Aorta (tissue), 5 donors: ENCODE measurements around the gene ZNF581. TPM values are rescaled to one million over a fixed set of nuclear protein-coding genes. Genes with fewer than 3 reads are reported as not detected.
A peak's percentile ranks its signal among the peaks of the same experiment; 100 is the strongest.

Experiments used
- ATAC-seq: fragments of 200-7000 bp; cut with Tn5 transposase; one replicate; pipeline ENCODE4 v1.9.1; 2022; ENCODE audit warnings: moderate library complexity; ENCODE audit not compliant: low FRiP score
- DNase-seq, 2 donors: peaks; one replicate each; pipeline ENCODE4 v3.0.0-alpha.2; 2020
- H3K27ac ChIP-seq, 2 donors: one replicate each; pipeline ENCODE4 v1.5.1; 2013; ENCODE audit warnings: low read length in 2 of 2, mild to moderate bottlenecking in 2 of 2, moderate library complexity in 2 of 2, control low read depth in 1 of 2, inconsistent platforms in 1 of 2, low read depth in 1 of 2
- H3K27me3 ChIP-seq, 2 donors: one replicate each; pipeline ENCODE4 v1.6.1; 2013; ENCODE audit warnings: control low read depth in 1 of 2, low read length in 1 of 2, mild to moderate bottlenecking in 1 of 2, moderate library complexity in 1 of 2; ENCODE audit not compliant: insufficient read depth in 2 of 2, control insufficient read depth in 1 of 2
- H3K36me3 ChIP-seq, 2 donors: one replicate each; pipeline ENCODE4 v1.6.1; 2013; ENCODE audit warnings: control low read depth in 1 of 2, low read length in 1 of 2, mild to moderate bottlenecking in 1 of 2; ENCODE audit not compliant: insufficient read depth in 2 of 2, control insufficient read depth in 1 of 2
- H3K4me1 ChIP-seq, 2 donors: one replicate each; pipeline ENCODE4 v1.6.1; 2013; ENCODE audit warnings: low read length in 2 of 2, control low read depth in 1 of 2, mild to moderate bottlenecking in 1 of 2, moderate library complexity in 1 of 2; ENCODE audit not compliant: insufficient read depth in 2 of 2, control insufficient read depth in 1 of 2
- H3K4me3 ChIP-seq, 2 donors: one replicate each; pipeline ENCODE4 v1.5.1; 2013; ENCODE audit warnings: low read length in 2 of 2, control low read depth in 1 of 2, mild to moderate bottlenecking in 1 of 2
- H3K9me3 ChIP-seq: one replicate; pipeline ENCODE4 v1.6.1; 2013; ENCODE audit warnings: mild to moderate bottlenecking, low read length; ENCODE audit not compliant: control insufficient read depth
- WGBS, 2 donors: extraction: QIAGEN DNeasy Blood & Tissue Kit; methylation state at CpG; one replicate each; pipeline ENCODE4 v1.1.7; 2013; 5-methylcytosine and 5-hydroxymethylcytosine counted together
- intact Hi-C, 2 donors: fragments of 100-400 bp; cut with DNase I; formaldehyde crosslinking; loops; one replicate each; pipeline versions ENCODE4 v1.14.2 to v1.15.0; 2022
- polyA plus RNA-seq, 2 donors: library from polyadenylated mRNA; stranded (reverse); fragments of 200-250 nt; gene quantifications; one replicate each; pipeline ENCODE4 v1.2.3, GENCODE V29; 2013
- total RNA-seq, 2 donors: library from RNA; stranded (reverse); fragmentation: NEBNext Ultra II Directional; extraction: Animal tissue kit (Norgen Biotek cat#: 25700); gene quantifications; one replicate each; pipeline ENCODE4 v1.2.1, GENCODE V29; 2021
- donor health status: healthy with polysubstance abuse.
- donor health status: Bipolar disorder and iron deficiency.
- donor health status: DM: no; HTN: no; CAD: no.
- donor health status: DM: no; HTN: no; CAD: no.
- donor health status: DM: yes; HTN: yes; CAD: no.

The ZNF581 gene
- total and polyA plus RNA-seq, 4 donors: 11.0 to 23.8 (median 17.6) TPM

DNA sequence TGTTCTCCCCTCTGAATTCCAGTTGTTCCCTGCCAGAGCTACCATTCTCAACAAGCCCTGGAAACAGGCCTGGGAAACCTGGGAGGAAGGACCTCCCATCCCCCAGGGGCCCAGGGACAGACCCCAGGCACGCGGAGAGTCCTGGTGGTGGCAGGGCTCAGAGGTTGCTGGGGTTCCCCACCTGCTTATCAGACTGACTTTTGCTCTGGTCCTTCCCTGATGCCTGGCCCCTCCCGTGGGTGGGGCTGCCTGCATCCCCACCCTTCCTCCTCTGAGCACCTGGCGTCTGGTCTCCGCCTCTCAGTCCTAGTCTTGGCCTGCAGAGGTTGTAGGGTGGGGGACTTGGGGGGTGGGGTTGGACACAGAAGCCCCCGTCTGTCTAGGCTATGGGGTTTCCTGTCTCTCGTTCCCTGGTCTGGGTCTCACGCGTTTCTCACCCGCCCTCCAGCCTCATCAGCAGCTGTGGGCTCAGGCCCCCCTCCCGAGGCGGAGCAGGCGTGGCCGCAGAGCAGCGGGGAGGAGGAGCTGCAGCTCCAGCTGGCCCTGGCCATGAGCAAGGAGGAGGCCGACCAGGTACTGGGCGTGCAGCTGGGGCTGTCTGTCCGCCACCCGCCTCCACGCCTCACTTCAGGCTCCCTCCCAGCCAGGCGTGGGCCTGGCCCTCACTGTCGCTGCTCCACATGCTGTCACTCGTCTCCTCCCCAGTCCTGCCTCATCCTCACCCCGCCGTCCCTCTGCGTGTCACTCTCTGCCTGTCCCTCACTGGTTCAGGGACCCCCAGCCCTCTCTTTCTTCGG is 45.2 kb downstream of the ZNF581 start:
- H3K4me3 ChIP-seq: no peak overlapping the region
- no peaks in the 10 kb centered on the region for H3K4me1 ChIP-seq
- H3K27ac ChIP-seq: no peak overlapping the region
- H3K36me3 ChIP-seq: peaks cover 0 to 19% of the 10 kb centered on the region in 2 donors
- WGBS, 2 donors: 78 to 79% methylated on average over 27 of the region's 27 CpGs
- DNase-seq: peak; percentile 33 to 61
- no peak for ATAC-seq
- no peaks in the 10 kb centered on the region for H3K27me3 ChIP-seq
- no peaks in the 10 kb centered on the region for H3K9me3 ChIP-seq
- intact Hi-C loops: no loop called here

DNA sequence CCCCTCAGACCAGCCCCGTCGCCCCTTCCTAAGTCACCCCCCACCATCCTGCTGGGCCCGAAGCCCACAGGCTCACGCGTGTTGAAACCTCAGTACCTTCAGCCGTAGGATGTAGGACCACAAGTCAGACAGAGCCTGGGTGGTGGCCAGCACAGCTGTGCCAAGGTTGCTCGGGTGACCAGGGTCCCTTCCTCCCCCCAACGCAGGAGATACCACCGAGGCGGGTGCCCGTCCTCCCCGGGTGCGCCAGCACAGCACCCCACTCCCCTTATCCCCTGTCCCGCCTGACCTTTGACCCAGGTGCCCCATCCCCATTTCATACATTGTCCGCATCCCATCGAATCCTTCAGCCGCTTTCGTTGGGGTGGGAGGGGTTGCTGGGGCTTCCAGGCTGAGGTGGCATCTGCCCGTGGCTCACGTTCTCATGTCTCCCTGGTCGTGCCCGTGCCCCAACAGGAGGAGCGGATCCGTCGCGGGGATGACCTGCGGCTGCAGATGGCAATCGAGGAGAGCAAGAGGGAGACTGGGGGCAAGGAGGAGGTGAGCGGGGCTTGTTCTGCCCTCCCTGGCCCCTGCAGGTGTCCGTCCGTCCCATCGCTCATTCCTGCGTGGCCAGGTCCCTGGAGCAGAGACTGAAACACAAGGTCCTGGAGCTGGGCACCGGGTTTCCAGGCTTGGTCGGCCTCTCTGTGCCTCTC is 46.1 kb downstream of the ZNF581 start:
- no peaks in the 10 kb centered on the region for H3K4me1 ChIP-seq
- 92 to 93% methylated on average over 35 of the region's 35 CpGs for WGBS, 2 donors
- H3K27me3 ChIP-seq: no peaks in the 10 kb centered on the region
- H3K27ac ChIP-seq: no peak overlapping the region
- no peak overlapping the region for H3K4me3 ChIP-seq
- no peaks in the 10 kb centered on the region for H3K9me3 ChIP-seq
- DNase-seq (peak; percentile 33 to 70), ATAC-seq (no peak)
- peaks cover 0 to 19% of the 10 kb centered on the region in 2 donors for H3K36me3 ChIP-seq
- intact Hi-C loops: no loop called here

DNA sequence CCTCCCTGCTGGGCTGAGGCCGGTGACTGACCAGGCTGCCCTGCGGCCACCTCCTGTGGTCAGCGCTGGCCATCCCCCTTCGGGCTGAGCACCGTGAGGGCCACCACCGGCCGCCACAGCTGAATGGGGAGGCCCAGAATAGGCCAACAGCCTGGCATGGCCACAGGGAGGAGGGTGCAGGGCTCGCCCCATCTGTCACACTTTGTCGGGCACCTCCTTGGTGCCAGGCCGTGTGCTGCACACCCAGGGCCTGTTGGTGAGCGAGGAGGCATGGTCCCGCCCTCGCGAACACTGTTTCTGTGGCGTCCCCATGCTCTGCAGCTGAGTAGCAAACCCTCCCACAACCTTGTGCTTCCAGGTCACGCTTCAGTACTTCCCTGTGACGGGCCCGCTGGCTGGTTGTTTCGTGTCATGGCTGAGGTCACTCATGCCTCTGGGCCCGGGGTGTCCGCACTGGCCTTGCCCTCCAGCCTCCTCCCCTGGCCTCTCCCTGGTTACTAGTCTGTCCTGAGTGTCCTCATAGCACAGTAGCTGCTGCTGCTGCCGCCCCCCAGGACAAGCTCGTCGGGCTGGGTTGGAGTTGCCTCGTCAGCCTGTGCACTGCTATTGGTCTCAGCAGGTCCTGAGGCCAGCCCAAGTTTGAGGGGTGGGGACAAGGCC is 46.8 kb downstream of the ZNF581 start:
- Histone ChIP-seq H3K27ac (no peak overlapping the region), H3K4me3 (no peak overlapping the region), H3K36me3 (peaks cover 3 to 19% of the 10 kb centered on the region in 2 donors), H3K27me3 (no peaks in the 10 kb centered on the region), H3K9me3 (no peaks in the 10 kb centered on the region), H3K4me1 (no peaks in the 10 kb centered on the region)
- intact Hi-C loops: no loop called here
- DNase-seq (no peak), ATAC-seq (no peak)
- 92 to 94% methylated on average over 25 of the region's 25 CpGs for WGBS, 2 donors

DNA sequence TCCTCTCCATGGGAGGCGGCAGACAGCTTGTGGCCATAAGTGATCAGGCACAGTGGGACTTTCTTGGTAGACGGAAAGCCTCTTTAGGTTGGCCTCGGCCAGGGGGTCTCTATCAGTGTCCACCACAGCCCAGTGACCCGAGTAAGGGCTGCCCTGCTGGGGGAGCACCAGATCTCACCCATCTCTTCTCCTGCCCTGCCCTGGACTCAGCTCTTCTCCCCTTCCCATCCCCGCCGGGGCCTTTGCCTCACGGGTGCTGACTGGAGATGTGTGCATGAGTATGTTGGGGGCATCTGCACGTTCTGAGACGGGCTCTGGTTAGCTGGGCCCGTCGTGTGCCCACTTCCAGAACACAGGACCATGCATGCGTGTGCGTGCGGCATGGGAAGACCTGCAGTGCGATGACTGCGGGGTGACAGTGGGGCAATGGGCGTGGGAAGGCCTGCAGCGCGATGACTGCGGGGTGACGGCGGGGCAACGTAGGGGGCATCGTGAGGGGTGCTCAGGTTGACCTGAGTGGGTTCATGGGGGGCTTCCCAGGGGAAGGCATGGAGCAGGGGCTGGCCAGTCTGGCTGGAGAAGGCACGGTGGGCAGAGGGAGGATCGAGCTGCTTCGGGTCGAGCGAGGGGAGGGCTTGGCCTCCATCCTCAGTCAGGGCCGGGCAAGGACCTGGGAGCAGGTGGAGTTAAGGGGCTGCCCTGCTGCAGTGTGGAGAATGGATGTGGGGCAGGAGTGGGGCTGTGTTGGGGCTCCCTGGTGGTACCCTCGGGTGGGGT is 47.5 kb downstream of the ZNF581 start:
- H3K4me3 ChIP-seq: no peak overlapping the region
- 93% methylated on average over 31 of the region's 31 CpGs for WGBS, 2 donors
- peak in 1 of 2 donors; percentile 65 for DNase-seq
- intact Hi-C loops: no loop called here
- H3K27me3 ChIP-seq: no peaks in the 10 kb centered on the region
- no peak for ATAC-seq
- H3K36me3 ChIP-seq: peaks cover 5 to 19% of the 10 kb centered on the region in 2 donors
- H3K27ac ChIP-seq: no peak overlapping the region
- H3K9me3 ChIP-seq: no peaks in the 10 kb centered on the region
- no peaks in the 10 kb centered on the region for H3K4me1 ChIP-seq

DNA sequence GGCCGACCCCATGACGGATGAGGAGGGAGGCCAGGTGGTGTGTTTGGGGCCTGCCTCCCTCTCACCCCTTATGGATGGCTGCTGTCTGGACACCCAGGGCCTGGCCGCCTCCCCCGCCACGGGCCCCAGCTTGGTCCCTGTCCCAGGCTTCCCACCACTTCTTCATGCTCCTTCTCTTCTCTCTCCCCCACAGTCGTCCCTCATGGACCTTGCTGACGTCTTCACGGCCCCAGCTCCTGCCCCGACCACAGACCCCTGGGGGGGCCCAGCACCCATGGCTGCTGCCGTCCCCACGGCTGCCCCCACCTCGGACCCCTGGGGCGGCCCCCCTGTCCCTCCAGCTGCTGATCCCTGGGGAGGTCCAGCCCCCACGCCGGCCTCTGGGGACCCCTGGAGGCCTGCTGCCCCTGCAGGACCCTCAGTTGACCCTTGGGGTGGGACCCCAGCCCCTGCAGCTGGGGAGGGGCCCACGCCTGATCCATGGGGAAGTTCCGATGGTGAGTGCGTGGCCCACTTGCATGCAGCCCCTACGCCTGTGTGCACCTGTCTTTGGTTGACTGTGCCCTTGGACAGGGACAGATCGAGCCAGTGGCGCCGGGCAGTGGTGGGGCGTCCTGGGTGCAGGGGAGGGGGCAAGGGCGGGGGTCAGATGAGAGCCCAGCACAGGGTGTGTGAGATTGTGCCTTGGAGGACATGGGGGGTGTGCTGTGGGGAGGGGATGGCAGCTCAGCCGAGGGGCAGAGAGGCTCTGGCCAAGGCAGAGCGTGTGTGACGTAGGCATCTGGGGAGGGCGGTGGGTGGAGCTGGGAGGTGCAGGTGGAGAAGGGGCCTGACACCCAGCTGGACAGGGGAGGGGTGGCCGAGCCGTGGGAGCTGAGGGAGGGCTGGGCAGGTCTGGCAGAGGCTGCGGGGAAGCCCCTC is 48.4 kb downstream of the ZNF581 start:
- WGBS, 2 donors: 91 to 93% methylated on average over 30 to 31 of the region's 31 CpGs
- peaks cover 5 to 23% of the 10 kb centered on the region in 2 donors for H3K36me3 ChIP-seq
- peak in 1 of 2 donors; percentile 60 for DNase-seq

DNA sequence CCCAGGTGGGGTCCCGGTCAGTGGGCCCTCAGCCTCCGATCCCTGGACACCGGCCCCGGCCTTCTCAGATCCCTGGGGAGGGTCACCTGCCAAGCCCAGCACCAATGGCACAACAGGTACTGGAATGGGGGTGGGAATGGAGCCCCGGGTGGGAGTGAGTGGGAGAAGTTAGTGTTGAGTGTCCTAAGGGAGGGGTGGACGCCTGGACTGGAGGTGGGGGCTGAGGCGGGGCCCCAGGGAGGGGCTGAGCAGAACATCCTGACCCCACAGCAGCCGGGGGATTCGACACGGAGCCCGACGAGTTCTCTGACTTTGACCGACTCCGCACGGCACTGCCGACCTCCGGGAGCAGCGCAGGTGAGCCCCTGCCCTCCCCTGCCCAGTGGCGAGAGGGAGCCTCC is 49.2 kb downstream of the ZNF581 start:
- Histone ChIP-seq H3K4me3 (no peak overlapping the region), H3K4me1 (no peaks in the 10 kb centered on the region), H3K27me3 (no peaks in the 10 kb centered on the region), H3K9me3 (no peaks in the 10 kb centered on the region), H3K36me3 (peaks cover 5 to 23% of the 10 kb centered on the region in 2 donors), H3K27ac (no peak overlapping the region)
- intact Hi-C loops: no loop called here
- WGBS, 2 donors: 90 to 94% methylated on average over 19 of the region's 19 CpGs
- DNase-seq (peak in 1 of 2 donors; percentile 75), ATAC-seq (no peak)

More for the DNA sequence above, 48.4 kb downstream of the ZNF581 start:
- Histone ChIP-seq H3K9me3 (no peaks in the 10 kb centered on the region), H3K27me3 (no peaks in the 10 kb centered on the region), H3K4me3 (no peak overlapping the region), H3K27ac (no peak overlapping the region), H3K4me1 (no peaks in the 10 kb centered on the region)
- intact Hi-C loops: no loop called here
- ATAC-seq: no peak

DNA sequence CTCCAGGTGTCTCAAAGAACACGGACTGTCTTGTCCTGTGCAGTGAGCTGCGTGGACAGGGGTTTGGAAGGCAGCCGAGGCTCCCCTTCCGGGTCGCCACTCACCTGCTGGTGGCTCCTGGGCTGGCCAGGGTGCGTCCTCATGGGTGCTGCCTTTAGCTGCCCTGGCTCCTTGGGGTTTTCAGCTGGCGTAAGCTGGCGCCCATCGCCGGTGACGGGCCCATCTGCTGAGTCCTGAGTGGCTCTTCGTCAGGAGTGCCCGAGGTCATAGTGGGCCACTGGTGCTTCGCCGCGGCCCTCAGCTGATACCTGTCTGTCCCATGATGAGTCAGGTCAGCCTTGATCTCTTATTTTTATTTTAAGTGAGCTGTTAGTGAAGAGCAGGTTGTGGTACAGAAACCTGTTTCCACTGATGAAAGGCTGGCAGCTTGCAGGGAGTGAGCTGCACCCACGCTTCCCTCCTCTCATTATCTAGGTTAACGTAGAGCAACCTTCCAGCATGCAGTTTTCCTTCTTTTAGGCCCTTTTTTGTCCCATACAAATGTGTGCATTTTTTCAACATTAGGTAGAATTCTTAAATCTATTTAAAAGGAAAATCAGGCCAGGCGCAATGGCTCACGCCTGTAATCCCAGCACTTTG is 50.0 kb downstream of the ZNF581 start:
- no peak for ATAC-seq

More for the DNA sequence above, 50.0 kb downstream of the ZNF581 start:
- 92 to 95% methylated on average over 20 of the region's 20 CpGs for WGBS, 2 donors
- Histone ChIP-seq H3K36me3 (peaks cover 5 to 23% of the 10 kb centered on the region in 2 donors), H3K27me3 (no peaks in the 10 kb centered on the region), H3K4me1 (no peaks in the 10 kb centered on the region), H3K4me3 (no peak overlapping the region), H3K27ac (no peak overlapping the region), H3K9me3 (no peaks in the 10 kb centered on the region)
- DNase-seq: peak in 1 of 2 donors; percentile 69
- intact Hi-C loops: no loop called here
